Measurements from ENCODE around the gene TRERF1.
"Not testable (repeated sequence)": the region's sequence is repeated elsewhere in the genome, so short reads cannot be mapped to it uniquely, and the experiment has no call there.

TRERF1 gene

GRCh38 chr6:42451333-42452170, at the start of gene TRERF1:
Gene TRERF1, minus strand, starts transcription at chr6:42451926. Its CDS starts 182,336 bp downstream, at chr6:42269590.
- DNase-seq: peak; percentile 83

DNA sequence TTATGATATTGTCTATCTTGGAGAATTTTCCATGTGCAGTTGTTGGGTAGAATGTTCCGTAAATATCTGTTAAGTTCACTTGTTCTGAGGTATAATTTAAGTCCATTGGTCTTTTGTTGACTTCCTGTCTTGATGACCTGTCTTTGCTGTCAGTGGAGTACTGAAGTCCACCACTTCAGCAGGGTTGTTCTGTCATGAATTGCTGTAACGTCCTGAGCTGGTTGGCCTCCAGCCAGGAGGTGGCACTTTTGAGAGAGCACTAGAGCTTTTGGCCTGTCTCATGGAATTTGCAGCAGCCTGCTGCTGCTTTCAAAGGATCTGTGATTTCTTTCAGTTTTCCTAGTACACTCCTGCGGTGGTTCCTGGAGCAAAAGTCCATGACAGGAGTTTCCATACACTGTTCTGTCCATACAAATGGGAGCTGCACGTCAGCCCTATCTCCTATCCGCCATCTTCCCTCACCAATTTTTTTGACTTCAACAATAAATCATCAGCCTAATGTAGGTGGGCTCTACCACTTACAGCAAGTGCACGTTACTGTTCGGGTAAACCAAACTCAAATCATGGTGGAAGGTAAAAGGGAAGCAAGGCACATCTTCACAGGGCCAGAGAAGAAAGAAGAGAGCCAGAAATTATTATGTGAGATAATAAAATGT, 46.9 kb upstream of the TRERF1 start:
- no peak for DNase-seq

DNA sequence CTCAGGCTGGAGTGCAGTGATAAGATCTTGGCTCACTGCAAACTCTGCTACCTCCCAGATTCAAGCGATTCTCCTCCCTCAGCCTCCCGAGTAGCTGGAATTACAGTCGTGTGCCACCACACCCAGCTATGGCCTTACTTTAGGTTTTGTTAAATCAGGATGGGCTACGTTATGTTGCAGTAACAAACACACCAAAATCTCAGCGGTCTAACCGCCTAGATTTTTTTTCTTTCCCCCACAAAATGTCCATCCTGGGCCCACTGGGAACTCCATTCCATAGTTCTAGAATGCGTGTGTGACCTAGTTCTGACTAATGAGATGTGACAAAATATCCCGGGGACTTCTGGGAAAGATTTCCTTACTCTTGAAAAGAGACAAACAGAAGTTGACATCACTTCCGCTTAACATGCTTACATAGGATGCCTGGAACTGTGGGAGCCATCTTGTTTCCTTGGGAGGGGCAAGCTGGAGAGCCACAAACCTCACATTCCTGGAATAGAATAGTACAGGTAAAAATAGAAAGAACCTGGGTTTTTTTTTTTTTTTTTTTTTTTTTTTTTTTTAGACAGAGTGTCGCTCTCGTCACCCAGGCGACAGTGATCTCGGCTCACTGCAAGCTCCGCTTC, 42.3 kb upstream of the TRERF1 start:
- DNase-seq: no peak

DNA sequence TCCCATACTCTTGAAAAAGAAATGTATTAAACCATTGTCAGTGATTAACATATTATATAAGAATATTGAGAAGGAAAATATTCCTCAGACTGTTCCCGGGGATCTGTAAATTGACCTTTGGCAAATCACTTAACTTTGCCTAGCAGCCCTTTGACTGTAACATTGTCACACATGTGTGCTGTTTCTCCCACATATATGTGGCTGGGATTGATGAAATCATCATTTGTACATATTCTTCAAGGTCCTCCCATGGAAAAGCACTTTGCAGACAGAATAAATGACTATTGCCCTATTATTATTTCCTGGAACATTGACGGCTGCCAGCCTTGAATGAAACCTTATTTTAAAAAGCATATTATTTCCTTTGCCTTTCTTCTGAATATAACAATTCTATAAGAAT, 36.4 kb upstream of the TRERF1 start:
- no peak for DNase-seq

- DNase-seq: no peak
Measured at GRCh38 chr6:42484261-42484660, 32.5 kb upstream of the TRERF1 start.

GRCh38 chr6:42482174-42482573, 30.4 kb upstream of the TRERF1 start:
- DNase-seq: no peak

DNA sequence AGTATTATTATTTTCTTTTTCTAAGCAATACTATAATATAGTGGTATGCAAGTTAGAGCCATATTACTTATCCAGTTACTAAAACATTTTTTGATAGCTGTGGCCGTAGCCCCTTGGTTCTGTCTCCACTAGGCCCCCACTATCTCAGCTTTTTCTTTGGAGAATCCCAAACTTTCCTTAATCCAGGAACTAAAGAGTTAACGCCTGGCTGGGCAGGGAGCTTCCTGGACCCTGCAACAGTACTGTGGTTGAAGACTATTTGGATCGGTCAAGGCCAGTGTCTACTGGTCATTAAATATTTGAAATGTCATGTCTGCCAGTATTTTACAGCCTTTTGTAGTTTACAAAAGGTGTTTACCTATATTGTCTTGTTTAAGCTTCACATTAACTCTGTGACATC, 20.0 kb upstream of the TRERF1 start:
- DNase-seq: no peak

DNA sequence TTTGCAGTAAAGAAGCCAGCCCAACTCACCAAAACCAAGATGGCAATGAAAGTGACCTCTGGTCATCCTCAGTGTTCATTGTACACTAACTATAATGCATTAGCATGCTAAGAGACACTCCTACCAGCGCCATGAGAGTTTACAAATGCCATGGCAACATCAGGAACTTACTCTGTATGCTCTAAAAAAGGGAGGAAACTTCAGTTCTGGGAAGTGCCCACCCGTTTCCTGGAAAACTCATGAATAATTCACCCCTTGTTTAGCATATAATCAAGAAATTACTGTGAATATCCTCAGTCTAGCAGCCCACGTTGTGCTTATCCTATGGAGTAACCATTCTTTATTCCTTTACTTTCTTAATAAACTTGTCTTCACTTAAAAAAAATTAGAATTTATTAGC, 19.4 kb upstream of the TRERF1 start:
- DNase-seq: no peak

- DNase-seq: no peak
Measured at GRCh38 chr6:42468273-42468672, 16.5 kb upstream of the TRERF1 start.

DNA sequence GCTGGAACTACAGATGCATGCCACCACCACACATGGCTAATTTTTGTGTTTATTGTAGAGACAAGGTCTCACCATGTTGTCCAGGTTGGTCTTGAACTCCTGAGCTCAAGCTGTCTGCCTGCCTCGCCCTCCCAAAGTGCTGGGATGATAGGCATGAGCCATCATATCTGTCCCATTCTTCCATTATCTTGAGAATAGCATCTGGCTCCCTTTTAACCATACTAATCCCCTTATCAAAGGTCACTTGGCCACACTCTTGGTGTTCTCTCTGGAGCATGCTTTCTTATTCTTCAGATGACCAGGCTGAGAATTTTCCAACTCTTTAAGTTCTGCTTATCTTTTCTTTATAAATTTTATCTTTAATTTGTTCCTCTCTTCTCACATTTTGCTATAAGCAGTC, 15.9 kb upstream of the TRERF1 start:
- DNase-seq: no peak

DNA sequence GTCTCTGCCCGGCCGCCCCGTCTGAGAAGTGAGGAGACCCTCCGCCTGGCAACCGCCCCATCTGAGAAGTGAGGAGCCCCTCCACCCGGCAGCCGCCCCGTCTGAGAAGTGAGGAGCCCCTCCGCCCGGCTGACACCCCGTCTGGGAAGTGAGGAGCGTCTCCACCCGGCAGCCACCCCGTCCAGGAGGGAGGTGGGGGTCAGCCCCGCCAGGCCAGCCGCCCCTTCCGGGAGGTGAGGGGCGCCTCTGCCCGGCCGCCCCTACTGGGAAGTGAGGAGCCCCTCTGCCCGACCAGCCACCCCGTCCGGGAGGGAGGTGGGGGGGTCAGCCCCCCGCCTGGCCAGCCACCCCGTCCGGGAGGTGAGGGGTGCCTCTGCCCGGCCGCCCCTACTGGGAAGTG, 14.7 kb upstream of the TRERF1 start:
- not testable (repeated sequence) for DNase-seq

DNA sequence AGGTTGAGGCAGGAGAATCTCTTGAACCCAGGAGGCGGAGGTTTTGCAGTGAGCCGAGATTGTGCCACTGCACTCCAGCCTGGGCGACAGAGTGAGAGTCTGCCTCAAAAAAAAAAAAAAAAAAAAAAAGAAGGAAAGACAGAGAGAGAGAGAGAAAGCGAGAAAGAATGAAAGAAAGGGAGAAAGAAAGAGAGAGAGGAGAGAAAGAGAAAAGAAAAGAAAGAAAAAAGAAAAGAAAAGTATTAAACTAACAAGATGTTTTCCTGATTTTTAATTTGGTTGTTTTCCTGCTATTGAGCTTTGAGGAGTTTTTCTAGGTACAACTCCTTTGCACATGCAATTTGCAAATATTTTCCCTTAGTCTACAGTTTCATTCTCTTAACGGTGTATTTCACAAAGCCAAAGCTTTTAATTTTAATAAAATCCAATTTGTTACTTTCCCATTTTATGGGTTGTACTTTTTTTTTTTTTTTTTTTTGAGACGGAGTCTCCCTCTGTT, 10.8 kb upstream of the TRERF1 start:
- DNase-seq: no peak

- no peak for DNase-seq
Measured at GRCh38 chr6:42460883-42461282, 9.2 kb upstream of the TRERF1 start.

DNA sequence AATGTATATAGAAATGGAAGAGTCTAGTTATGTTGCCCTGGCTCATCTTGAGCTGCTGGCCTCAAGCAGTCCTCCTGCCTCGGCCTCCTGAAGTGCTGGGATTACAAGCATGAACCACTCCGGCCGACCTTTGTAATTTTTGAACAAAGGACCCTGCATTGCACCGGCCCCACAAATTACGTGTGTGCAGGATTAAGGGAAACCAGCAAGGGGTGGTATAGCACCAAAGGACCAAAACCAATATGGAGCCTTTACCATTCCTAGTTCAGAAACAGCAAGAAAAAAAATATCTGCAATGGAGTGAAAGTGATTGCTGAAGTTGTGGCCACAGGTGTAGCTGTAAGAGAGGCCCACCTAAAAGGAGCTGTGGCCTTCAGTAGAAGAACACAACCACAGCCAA, 8.2 kb upstream of the TRERF1 start:
- DNase-seq: no peak

GRCh38 chr6:42454428-42454791, 2.7 kb upstream of the TRERF1 start:
- no peak for DNase-seq

DNA sequence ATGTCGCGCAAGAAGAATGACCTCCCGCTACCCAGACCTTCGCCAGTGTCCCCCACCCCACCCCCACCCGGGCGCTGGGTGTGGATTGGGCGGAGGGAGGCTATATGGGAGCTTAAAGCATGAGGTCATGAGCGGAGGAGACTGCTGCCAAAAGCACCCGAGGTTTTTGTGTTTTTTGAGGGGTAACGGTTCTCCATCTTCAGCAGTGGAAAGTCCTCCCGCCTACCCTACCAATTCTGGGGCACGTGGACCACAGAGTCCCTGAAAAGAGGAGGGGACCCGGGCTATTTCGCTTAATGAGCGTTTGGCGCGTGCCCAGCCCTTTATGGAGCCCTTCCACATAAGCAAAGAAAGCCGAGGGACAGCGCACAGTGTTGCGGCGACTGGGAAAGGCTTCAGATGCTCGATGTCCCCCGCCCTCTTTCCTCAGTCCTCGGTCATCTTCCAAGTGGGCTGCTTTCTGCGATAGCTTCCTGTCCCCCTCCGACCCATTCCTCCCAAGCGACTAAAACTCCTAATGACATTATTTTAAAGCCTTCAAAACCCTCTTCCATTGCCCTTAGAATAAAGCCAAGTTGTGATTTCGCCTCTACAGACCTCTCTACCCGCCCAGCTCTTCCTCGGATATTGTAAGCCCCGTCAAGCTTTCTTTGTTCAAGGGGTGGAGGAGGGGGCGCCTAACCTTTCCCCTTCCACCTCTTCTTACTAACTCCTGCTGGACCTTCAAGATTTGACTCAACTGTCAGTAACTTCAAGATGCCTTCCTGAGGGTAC, 2.1 kb upstream of the TRERF1 start:
- no peak for DNase-seq

- peak; percentile 91 for DNase-seq
Measured at GRCh38 chr6:42453031-42453653, 1.4 kb upstream of the TRERF1 start.

- peak; percentile 81 for DNase-seq
Measured at GRCh38 chr6:42452171-42453030, 675 bp upstream of the TRERF1 start.

GRCh38 chr6:42450477-42451332, 1.0 kb downstream of the TRERF1 start:
- DNase-seq: peak; percentile 72

- no peak for DNase-seq
Measured at GRCh38 chr6:42449917-42450476, 1.7 kb downstream of the TRERF1 start.

All from activated effector memory CD4-positive, alpha-beta T cell treated with anti-CD3 and anti-CD28 coated beads, Interleukin-2, amount 50 U/mL, for 16 hours (primary cell).